ENCODE measurements around the gene STRBP.

DNA sequence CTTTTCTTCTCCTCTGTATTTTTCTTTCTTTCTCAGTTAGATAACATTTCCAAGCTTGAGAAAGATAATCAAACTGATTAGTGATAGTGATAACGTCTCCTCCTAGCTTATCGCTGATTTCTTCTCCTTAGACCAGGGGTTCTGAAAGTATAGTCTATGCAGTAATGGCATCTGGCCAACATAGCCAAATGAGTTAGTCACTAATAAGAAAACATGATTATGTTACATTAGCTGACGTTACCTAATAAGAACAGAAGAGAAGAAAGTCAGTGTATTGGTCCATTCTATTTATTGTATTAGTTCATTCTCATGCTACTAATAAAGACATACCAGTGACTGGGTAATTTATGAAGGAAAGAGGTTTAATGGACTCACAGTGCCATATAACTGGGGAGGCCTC, 111.2 kb downstream of the STRBP start:
- TF ChIP-seq, protein P1, sequence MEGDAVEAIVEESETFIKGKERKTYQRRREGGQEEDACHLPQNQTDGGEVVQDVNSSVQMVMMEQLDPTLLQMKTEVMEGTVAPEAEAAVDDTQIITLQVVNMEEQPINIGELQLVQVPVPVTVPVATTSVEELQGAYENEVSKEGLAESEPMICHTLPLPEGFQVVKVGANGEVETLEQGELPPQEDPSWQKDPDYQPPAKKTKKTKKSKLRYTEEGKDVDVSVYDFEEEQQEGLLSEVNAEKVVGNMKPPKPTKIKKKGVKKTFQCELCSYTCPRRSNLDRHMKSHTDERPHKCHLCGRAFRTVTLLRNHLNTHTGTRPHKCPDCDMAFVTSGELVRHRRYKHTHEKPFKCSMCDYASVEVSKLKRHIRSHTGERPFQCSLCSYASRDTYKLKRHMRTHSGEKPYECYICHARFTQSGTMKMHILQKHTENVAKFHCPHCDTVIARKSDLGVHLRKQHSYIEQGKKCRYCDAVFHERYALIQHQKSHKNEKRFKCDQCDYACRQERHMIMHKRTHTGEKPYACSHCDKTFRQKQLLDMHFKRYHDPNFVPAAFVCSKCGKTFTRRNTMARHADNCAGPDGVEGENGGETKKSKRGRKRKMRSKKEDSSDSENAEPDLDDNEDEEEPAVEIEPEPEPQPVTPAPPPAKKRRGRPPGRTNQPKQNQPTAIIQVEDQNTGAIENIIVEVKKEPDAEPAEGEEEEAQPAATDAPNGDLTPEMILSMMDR (IDR thresholded peaks at IDR 0.05), result no peak
- TF ChIP-seq POLR2A (IDR thresholded peaks at IDR 0.05), result no peak

Measured in testis (tissue), 2 donors.